Right lobe of liver (tissue), 6 donors: ENCODE data around the gene CMYA5. TPM values are rescaled to one million over a fixed set of nuclear protein-coding genes. Genes with fewer than 3 reads are reported as not detected.

Experiments used
- ATAC-seq, 4 donors: fragments of 200-7000 bp; cut with Tn5 transposase; one replicate each; pipeline ENCODE4 v1.9.1; 2020; ENCODE audit warnings: mild to moderate bottlenecking in 4 of 4, moderate library complexity in 4 of 4
- DNase-seq, 3 donors: peaks; one replicate each; pipeline ENCODE4 v3.0.0-alpha.2; 2020
- H3K27ac ChIP-seq, 3 donors: fragments of 200-600 bp; one replicate each; pipeline ENCODE4 v1.8.0; 2022
- H3K27me3 ChIP-seq, 2 donors: fragments of 200-600 bp; one replicate each; pipeline ENCODE4 v1.8.0; 2022
- H3K36me3 ChIP-seq, 4 donors: fragments of 200-600 bp; sonication (generic) in 1 of 4; one replicate each; pipeline versions ENCODE4 v1.5.1 to v1.8.0; 2017 to 2022; ENCODE audit warnings: control low read depth in 1 of 4
- H3K4me1 ChIP-seq, 4 donors: fragments of 200-600 bp; sonication (generic) in 1 of 4; one replicate each; pipeline versions ENCODE4 v1.5.1 to v1.8.0; 2017 to 2022; ENCODE audit warnings: control low read depth in 1 of 4
- H3K4me3 ChIP-seq, 3 donors: fragments of 200-600 bp; one replicate each; pipeline ENCODE4 v1.8.0; 2022
- H3K9me3 ChIP-seq, 4 donors: fragments of 200-600 bp; sonication (generic) in 1 of 4; one replicate each; pipeline versions ENCODE4 v1.5.1 to v1.8.0; 2017 to 2022; ENCODE audit warnings: control low read depth in 1 of 4
- POLR2A ChIP-seq: fragments of 450-650 bp; IDR thresholded peaks from one replicate; pipeline ENCODE4 v1.6.1; 2017; ENCODE audit warnings: antibody characterized with exemption, mild to moderate bottlenecking
- WGBS: methylation state at CpG from one replicate; pipeline ENCODE4 v1.1.6; 2018; ENCODE audit warnings: low coverage, low lambda C conversion rate; ENCODE audit not compliant: insufficient coverage; ENCODE audit errors: missing lambda C conversion rate; 5-methylcytosine and 5-hydroxymethylcytosine counted together
- intact Hi-C, 2 donors: fragments of 100-400 bp; cut with DNase I; formaldehyde crosslinking; loops; one replicate each; pipeline versions ENCODE4 v1.11.2 to v1.14.1; 2022
- total RNA-seq, 6 experiments: library from RNA; depleted of rRNA in 2 of 6; stranded (reverse); fragments of >200 nt in 2 of 6; fragmentation: NEBNext Ultra II Directional in 3 of 6; extraction: Animal tissue kit (Norgen Biotek cat#: 25700) in 3 of 6; gene quantifications; one replicate each; pipeline versions ENCODE4 v1.1.0 to v1.2.4, GENCODE V29; 2016 to 2023
- TF ChIP-seq, protein P1 (sequence below), 4 donors: fragments of 200-600 bp in 3 of 4; fragments of 450-650 bp in 1 of 4; IDR thresholded peaks; one replicate each; pipeline versions ENCODE4 v1.5.1 to v1.8.0; 2016 to 2022; ENCODE audit warnings: antibody characterized with exemption in 4 of 4, mild to moderate bottlenecking in 2 of 4
- donor health status: DM: no; HTN: yes; CAD: no.
- donor health status: DM: no; HTN: no; CAD: no.
- donor health status: DM: no; HTN: no; CAD: no.
- donor health status: DM: no; HTN: yes; CAD: no.
- donor health status: DM: no; HTN: yes; CAD: no.

CMYA5 gene
- total RNA-seq, 6 experiments from 2014 or later: 1.1 to 5.8 (median 2.8) TPM

DNA sequence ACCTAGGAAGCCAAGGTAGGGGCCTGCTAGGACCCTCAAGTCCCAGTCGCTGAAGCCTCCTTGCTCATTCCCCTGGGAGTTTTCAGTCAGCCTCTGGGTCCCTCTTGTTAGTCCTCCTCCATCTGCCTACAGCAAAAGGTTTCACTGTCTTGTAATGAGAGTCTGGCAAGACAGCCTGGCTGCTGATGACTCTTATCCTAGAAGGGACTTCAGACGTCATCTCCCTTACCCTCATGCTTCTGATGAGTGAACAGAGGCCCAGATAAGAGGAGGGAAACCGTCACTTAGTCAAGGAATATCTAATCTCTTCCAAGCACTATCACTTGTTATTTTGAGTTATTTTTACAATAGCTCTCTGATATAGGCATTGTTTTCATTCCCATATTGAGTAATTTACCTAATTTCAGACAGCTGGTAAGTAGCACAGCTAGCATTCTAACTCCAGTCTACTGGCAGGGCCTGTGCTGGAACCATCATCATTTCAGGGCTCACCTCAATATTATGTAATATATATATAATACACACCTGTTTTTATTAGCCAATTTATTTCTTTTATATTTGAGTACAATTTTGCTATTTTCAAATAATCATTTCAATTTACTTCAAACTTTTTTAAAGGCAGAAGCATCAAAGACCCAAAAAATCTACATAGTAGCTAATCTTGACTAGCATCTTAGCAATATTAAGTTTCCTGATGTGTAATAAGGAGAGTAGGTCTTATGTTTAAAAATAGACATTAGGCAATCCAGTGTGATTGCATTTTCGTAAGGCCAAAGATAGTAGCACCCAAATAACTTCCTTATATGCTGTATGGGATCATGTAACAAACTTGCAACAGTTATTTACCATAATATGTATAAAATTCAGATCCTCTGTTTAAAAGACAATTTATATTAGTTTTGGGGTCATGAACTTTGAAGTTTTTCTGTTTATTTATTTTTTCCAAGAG, 7.9 kb downstream of the CMYA5 start:
- ATAC-seq: peak; percentile 60 to 87 (median 80)
- H3K27ac ChIP-seq: no peak overlapping the region
- no peak overlapping the region for H3K4me3 ChIP-seq
- H3K36me3 ChIP-seq: no peaks in the 10 kb centered on the region
- intact Hi-C loops: no loop called here
- TF ChIP-seq, protein P1, sequence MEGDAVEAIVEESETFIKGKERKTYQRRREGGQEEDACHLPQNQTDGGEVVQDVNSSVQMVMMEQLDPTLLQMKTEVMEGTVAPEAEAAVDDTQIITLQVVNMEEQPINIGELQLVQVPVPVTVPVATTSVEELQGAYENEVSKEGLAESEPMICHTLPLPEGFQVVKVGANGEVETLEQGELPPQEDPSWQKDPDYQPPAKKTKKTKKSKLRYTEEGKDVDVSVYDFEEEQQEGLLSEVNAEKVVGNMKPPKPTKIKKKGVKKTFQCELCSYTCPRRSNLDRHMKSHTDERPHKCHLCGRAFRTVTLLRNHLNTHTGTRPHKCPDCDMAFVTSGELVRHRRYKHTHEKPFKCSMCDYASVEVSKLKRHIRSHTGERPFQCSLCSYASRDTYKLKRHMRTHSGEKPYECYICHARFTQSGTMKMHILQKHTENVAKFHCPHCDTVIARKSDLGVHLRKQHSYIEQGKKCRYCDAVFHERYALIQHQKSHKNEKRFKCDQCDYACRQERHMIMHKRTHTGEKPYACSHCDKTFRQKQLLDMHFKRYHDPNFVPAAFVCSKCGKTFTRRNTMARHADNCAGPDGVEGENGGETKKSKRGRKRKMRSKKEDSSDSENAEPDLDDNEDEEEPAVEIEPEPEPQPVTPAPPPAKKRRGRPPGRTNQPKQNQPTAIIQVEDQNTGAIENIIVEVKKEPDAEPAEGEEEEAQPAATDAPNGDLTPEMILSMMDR (IDR thresholded peaks at IDR 0.05): no peak
- no peak for TF ChIP-seq POLR2A
- H3K4me1 ChIP-seq: peaks cover 0 to 2% (median 0%) of the 10 kb centered on the region in 4 donors
- no peak for DNase-seq
- no peaks in the 10 kb centered on the region for H3K9me3 ChIP-seq
- H3K27me3 ChIP-seq: no peaks in the 10 kb centered on the region
- 54% methylated on average over 4 of the region's 4 CpGs for WGBS

DNA sequence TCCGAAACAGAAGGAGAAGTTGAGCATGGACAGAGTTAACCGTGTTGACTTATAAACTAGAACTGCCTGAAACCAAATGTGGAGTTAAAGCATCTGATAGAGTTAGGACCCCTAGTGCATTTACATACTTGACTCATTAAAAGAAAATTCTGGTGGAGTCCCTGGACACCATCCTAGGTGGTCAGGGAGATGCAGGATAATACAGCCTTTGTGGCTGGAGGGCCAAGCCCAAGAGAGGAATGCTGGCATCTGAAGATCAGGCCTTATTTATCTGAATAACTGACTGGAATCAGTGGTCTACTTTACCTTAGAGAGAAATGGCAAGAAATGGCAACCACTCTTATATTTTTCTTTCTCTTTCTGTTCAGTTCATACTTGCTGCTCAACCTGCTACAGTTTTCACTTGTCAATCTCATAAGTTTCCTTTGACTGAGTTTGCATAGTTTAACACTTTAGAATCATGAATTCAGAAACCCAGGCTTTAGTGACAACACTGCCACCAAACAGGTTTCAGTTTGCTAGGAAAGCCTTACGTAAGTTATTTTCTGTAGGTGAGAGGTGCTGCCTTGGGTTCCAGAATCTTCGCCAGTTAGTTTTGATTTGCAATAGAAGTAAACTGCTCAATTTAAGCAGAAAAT, 10.2 kb downstream of the CMYA5 start:
- DNase-seq: no peak
- no peak overlapping the region for H3K4me3 ChIP-seq
- intact Hi-C loops: no loop called here
- TF ChIP-seq POLR2A: no peak
- TF ChIP-seq, protein P1 (IDR thresholded peaks at IDR 0.05): no peak
- H3K4me1 ChIP-seq: peaks cover 0 to 8% (median 3%) of the 10 kb centered on the region in 4 donors
- 88% methylated on average over 4 of the region's 4 CpGs for WGBS
- no peak overlapping the region for H3K27ac ChIP-seq
- no peaks in the 10 kb centered on the region for H3K36me3 ChIP-seq
- no peaks in the 10 kb centered on the region for H3K27me3 ChIP-seq
- no peaks in the 10 kb centered on the region for H3K9me3 ChIP-seq
- ATAC-seq: no peak

DNA sequence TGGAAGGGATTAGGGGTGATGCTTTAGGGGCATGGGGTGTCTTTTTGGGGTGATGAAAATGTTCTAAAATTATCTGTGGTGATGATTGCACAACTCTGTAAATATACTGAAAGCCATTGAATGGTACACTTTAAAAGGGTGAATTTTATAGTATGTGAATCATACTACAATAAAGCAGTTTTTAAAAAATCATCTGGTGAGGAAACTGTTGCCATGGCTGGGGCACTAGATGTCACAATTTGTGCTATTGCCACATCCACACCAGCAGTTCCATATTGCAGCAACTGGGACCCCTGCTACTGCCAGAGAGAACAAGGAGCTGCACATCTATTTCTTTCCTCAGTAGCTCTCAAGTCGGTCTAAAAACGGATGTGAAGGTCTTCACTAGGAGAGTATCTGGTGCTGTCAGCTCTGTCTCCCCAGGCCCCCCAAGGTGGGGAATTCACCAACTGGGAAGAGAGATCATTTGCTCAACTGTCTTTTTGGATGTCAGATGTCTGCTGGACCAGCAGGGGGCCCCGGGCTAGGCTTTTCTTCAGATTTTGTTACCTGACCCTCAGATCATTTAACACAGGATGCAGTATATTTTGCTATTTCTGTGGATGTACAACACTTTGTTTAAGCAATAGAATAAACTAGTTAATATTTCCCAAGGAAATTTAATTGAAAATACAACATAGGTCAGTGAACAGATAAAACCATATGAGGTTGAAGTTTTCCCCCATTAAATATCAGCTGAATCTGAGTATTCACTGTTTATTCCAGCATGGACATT, 13.2 kb downstream of the CMYA5 start:
- DNase-seq (peak in 1 of 3 donors; percentile 25), ATAC-seq (peak; percentile 72 to 89 (median 77))
- 17% methylated on average over 3 of the region's 3 CpGs for WGBS
- no peaks in the 10 kb centered on the region for H3K9me3 ChIP-seq
- H3K36me3 ChIP-seq: no peaks in the 10 kb centered on the region
- H3K27me3 ChIP-seq: no peaks in the 10 kb centered on the region
- intact Hi-C loops: no loop called here
- peaks cover 0 to 8% (median 3%) of the 10 kb centered on the region in 4 donors for H3K4me1 ChIP-seq
- H3K27ac ChIP-seq: no peak overlapping the region
- TF ChIP-seq POLR2A: no peak
- TF ChIP-seq, protein P1 (IDR thresholded peaks at IDR 0.05): peak; percentile 57 to 77 (median 65)
- H3K4me3 ChIP-seq: no peak overlapping the region

DNA sequence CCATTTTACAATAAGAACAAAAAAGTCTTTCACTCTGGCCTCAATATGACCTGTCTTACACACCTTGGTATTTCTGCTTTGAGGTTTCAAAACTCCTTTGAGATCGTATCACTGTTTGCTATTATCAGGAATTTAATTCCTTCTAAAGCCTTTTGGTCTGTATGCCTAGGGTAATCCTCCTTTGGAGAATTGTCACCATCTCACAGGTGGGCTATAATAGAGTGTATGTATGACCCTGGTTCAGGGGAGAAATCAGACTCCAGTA, 13.7 kb downstream of the CMYA5 start:
- Histone ChIP-seq H3K9me3 (no peaks in the 10 kb centered on the region), H3K4me1 (peaks cover 0 to 8% (median 3%) of the 10 kb centered on the region in 4 donors), H3K4me3 (no peak overlapping the region), H3K27me3 (no peaks in the 10 kb centered on the region), H3K27ac (no peak overlapping the region), H3K36me3 (no peaks in the 10 kb centered on the region)
- TF ChIP-seq POLR2A: no peak
- TF ChIP-seq, protein P1 (IDR thresholded peaks at IDR 0.05): no peak
- DNase-seq: no peak
- 60% methylated on average over 1 of the region's 1 CpG for WGBS
- ATAC-seq: no peak
- intact Hi-C loops: no loop called here
